Stimulated activated naive CD8-positive, alpha-beta T cell treated with anti-CD3 and anti-CD28 coated beads, Interleukin-15, Interleukin-2, amounts not matched to agents 100 U/mL and 50 U/mL, for 24 hours (primary cell): ENCODE data around the gene ADCK1.
"Not testable (repeated sequence)": the region's sequence is repeated elsewhere in the genome, so short reads cannot be mapped to it uniquely, and the experiment has no call there.

Experiments
- ATAC-seq: fragments of 150-1000 bp; cut with Tn5 transposase; one replicate; pipeline ENCODE4 v1.10.0; 2021
- DNase-seq: peaks from one replicate; pipeline ENCODE4 v3.0.0; 2021

ADCK1 gene

DNA sequence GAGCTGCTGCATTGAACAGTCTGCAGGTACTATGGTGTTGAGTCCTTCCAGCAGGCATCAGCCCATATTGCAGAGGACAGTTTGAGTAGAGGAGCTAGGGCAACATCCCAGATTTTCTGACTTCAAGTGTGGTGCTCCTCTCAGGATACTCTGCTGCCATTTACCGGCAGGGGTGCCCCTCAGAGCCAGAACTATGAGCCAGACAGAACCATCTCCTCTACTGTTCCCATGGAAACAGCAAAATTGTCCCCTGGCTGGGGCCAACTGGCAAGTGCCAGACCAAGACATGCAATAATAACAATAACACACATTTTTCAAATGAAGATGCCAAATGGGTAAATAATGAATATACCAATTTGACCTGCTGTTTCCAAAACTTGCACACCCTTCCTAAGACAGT lies 102.9 kb downstream of the ADCK1 start:
- DNase-seq (no peak), ATAC-seq (no peak)

- DNase-seq, result no peak
- no peak for ATAC-seq
Measured at GRCh38 chr14:77903221-77903620, 103.3 kb downstream of the ADCK1 start.

- no peak for ATAC-seq
Measured at GRCh38 chr14:77903937-77904617, 104.2 kb downstream of the ADCK1 start.

GRCh38 chr14:77906446-77906845 lies 106.5 kb downstream of the ADCK1 start:
- ATAC-seq (no peak), DNase-seq (no peak)

More at GRCh38 chr14:77903937-77904617, 104.2 kb downstream of the ADCK1 start:
- no peak for DNase-seq

DNA sequence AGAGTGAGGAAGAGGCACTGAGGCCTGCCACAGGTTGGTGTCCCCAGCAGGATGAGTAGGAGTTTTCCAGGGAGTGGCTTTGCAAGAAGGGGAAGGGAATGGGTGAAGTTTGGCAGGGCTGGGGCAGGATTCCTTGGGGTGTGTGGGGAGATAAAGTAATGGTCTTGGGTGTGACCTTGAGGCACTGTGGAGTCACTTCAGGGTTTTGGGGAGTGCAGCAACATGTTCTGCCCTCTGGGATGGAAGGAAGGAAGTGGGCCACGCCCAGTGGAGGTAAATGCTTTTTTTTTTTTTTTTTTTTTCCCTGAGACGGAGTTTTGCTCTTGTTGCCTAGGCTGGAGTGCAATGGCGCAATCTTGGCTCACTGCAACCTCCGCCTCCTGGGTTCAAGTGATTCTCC lies 108.9 kb downstream of the ADCK1 start:
- ATAC-seq, result no peak

GRCh38 chr14:77909911-77910310 lies 110.0 kb downstream of the ADCK1 start:
- DNase-seq (no peak), ATAC-seq (no peak)

More for the DNA sequence above, 108.9 kb downstream of the ADCK1 start:
- DNase-seq, result no peak

GRCh38 chr14:77910506-77910905 lies 110.6 kb downstream of the ADCK1 start:
- no peak for ATAC-seq

DNA sequence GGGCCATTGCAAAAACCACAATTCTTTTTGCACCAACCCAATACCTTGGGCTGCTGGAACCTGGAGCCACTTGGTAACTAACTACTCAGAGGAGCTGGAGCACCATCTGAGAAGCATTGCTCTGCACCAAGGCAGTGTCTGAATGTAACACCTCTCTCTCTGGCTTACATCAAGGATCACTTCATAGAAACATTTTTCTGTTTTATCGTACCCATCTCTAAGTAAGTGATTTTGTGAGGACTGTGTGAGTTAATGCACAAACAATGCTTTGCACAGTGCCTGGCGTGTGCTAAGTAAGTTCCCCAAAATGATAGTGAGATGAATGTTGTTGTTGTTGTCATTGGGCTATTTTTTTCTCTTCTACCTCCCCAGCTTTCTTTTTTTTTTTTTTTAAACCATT lies 111.4 kb downstream of the ADCK1 start:
- no peak for ATAC-seq

More at GRCh38 chr14:77910506-77910905, 110.6 kb downstream of the ADCK1 start:
- DNase-seq, result no peak

GRCh38 chr14:77912754-77913556 lies 113.0 kb downstream of the ADCK1 start:
- ATAC-seq (no peak), DNase-seq (no peak)

More for the DNA sequence above, 111.4 kb downstream of the ADCK1 start:
- DNase-seq, result no peak

- DNase-seq (no peak), ATAC-seq (no peak)
Measured at GRCh38 chr14:77914073-77914721, 114.3 kb downstream of the ADCK1 start.

DNA sequence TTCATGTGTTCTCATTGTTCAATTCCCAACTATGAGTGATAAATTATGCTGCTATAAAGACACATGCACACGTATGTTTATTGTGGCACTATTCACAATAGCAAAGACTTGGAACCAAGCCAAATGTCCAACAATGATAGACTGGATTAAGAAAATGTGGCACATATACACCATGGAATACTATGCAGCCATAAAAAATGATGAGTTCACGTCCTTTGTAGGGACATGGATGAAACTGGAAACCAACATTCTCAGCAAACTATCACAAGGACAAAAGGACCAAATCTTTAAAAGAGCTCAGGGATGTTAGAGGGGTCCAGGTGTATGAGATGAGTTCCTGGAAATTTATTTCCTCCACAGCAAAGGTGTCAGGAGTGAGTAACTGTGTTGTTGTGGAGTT lies 115.5 kb downstream of the ADCK1 start:
- ATAC-seq, DNase-seq: not testable (repeated sequence)

DNA sequence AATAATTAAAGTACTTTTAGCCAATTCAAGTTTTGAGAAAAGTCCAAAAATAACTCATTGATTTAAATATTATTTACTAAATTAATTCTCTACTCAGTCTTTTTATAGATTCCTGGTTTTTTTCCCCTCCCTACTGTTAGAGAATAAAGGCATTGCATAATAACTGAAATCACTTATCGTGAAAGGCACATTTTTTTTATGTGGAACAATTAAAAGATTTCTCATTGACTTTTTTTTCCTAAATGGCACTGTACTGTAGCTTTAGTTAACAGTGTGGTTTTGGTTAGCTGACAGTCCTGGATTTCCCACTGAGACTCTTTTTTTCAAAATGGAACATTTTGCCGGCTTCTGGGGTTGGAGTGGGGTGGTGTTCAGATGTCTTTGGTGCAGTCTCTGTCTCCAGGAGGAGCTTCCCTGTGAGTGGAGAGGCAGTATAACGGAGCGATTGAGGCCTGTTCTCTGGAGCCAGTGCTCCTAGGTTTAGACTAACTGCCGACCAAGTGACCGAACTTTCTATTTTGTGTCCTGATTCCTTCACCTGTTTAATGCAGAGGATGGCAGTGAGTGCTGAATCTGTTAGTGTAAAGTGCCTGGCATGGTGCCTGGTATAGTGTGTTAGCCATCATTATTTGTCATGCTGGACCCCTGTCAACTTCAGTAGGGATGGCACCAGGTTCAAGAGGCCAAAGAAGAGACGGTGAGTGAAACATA lies 117.7 kb downstream of the ADCK1 start:
- no peak for ATAC-seq
- DNase-seq, result no peak

- DNase-seq, result no peak
- no peak for ATAC-seq
Measured at GRCh38 chr14:77918448-77918847, 118.5 kb downstream of the ADCK1 start.

- DNase-seq (no peak), ATAC-seq (no peak)
Measured at GRCh38 chr14:77920312-77920711, 120.4 kb downstream of the ADCK1 start.

DNA sequence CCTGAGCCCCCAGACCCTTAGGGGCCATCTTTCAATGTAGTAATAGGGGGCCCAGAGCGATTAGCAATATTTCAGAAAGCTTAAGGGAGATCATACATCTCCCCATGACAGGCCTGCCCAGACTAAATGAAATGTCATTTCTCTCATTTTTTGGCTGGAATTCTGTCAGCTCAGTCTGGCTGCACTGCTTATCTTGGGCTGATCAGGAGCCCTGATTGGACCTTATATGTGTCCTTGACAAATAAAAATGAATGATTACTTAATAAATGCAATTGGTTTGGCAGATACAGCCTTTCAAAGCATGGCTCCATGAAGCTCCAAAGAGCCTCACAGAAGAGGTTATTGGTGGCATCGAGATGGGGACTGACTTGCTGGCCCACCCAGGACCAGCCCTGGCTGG lies 121.9 kb downstream of the ADCK1 start:
- ATAC-seq, result no peak
- no peak for DNase-seq

GRCh38 chr14:77923131-77923936 lies 123.4 kb downstream of the ADCK1 start:
- DNase-seq (no peak), ATAC-seq (no peak)

DNA sequence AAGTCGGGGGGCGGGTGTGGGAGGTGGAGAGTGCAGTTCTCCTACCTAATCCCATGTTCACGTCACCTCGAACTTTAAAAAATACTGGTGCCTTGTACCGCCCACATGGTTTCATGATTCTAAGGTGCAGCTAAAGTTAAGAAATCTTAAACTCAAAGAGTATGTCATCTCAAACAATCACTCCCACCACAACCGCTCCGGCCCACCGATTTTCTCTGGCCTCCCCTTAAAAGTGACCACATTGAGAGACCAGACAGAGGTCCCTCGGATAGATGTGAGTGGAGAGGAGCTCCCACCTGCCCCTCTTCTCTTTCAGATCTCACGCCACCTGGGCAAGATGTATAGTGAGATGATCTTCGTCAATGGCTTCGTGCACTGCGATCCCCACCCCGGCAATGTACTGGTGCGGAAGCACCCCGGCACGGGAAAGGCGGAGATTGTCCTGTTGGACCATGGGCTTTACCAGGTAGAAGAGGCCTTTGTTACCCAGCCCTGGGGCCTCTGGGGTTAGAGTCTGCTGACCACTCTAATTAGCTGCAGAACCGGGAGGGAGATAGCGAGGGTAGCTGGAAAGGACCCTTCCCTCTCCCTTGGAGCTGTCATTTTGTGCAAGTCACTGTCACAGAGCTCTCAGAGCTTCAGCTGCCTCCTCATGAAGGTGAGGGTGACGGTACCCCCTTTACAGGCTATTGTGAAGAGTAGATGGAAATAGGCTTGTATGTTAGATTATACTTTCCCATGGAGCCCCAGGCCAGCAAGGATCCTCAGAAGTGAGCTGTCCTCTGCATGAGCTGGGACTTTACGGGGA lies 124.4 kb downstream of the ADCK1 start:
- ATAC-seq (no peak), DNase-seq (no peak)

DNA sequence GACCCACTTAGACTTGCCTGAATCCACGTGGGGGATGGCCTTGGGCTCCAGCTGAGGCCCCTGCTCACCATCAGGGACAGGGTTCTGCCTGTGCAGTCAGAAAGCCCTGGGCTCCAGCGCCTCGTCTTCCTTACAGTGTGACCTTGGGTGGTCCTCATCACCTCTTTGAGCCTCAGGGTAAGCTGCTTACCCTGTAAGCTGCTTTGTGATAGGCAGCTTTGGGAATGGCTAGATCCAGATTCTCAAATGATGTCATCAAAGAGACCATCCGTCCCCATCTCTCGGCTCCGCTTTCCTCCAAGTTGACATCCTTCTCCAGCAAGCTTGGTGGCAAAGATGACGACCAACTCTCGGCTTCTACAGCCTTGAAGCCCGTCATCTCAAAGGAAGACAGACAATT lies 127.0 kb downstream of the ADCK1 start:
- DNase-seq (no peak), ATAC-seq (no peak)

- no peak for ATAC-seq
- no peak for DNase-seq
Measured at GRCh38 chr14:77931441-77931840, 131.5 kb downstream of the ADCK1 start.

DNA sequence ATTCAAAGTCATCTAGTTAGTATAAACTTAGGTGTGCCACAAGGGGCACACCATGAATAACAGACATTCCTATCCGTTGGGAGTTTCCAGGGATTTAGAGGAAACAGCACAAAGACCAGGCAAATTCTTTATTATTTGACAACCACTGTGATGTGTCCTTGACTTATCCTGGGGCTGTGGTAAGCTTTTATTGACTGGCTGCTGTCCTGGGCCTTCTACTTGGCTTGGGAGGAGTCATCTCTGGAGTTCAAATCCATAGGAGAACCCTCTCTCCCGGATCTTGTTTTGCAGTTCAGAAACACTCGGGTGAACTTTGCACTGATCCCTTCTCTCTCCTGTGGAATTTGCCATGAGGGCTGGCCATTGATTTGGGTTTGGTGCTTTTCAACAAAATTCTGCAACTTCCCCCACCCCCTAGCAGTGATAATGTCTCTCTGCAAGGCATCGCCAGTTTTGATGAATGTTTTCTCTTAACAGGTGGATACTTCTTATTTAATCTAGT lies 136.3 kb downstream of the ADCK1 start:
- ATAC-seq, result no peak
- no peak for DNase-seq
